Kidney (tissue), 14 donors: ENCODE results near the gene UBAP2. TPM values are rescaled to one million over a fixed set of nuclear protein-coding genes. Genes with fewer than 3 reads are reported as not detected.

Experiments
- DNase-seq, 5 donors: peaks; one replicate each; pipeline ENCODE4 v3.0.0-alpha.2; 2013 to 2020
- FAIRE-seq: peaks from 2 replicates; lab custom pipeline; 2012; peaks lifted over from hg19 to GRCh38; lab: Jason Lieb, UNC
- H3K27ac ChIP-seq, 2 donors: one replicate each; pipeline ENCODE4 v1.7.0; 2013; ENCODE audit warnings: low read depth in 2 of 2, low read length in 2 of 2, inconsistent platforms in 1 of 2
- H3K27me3 ChIP-seq: one replicate; pipeline ENCODE4 v1.7.1; 2013; ENCODE audit warnings: low read length, inconsistent platforms; ENCODE audit not compliant: control insufficient read depth, insufficient read depth
- H3K36me3 ChIP-seq, 3 donors: one replicate each; pipeline versions ENCODE4 v1.7.0 to v1.7.1; 2013; ENCODE audit warnings: low read length in 3 of 3, control low read depth in 1 of 3, inconsistent platforms in 1 of 3; ENCODE audit not compliant: insufficient read depth in 3 of 3, control insufficient read depth in 2 of 3
- H3K4me1 ChIP-seq, 3 donors: one replicate each; pipeline versions ENCODE4 v1.7.0 to v1.7.1; 2013; ENCODE audit warnings: low read length in 3 of 3, inconsistent platforms in 1 of 3, low read depth in 1 of 3; ENCODE audit not compliant: control insufficient read depth in 2 of 3, insufficient read depth in 2 of 3
- H3K4me3 ChIP-seq, 3 donors: one replicate each; pipeline versions ENCODE4 v1.7.0 to v1.8.1; 2013; ENCODE audit warnings: low read length in 3 of 3, control low read depth in 1 of 3, inconsistent platforms in 1 of 3
- H3K9ac ChIP-seq, 3 donors: one replicate each; pipeline versions ENCODE4 v1.7.0 to v1.7.1; 2013; ENCODE audit warnings: low read length in 3 of 3, control low read depth in 1 of 3, inconsistent platforms in 1 of 3
- H3K9me3 ChIP-seq, 3 donors: one replicate each; pipeline versions ENCODE4 v1.7.0 to v1.7.1; 2013; ENCODE audit warnings: low read length in 3 of 3, control low read depth in 1 of 3, inconsistent platforms in 1 of 3; ENCODE audit not compliant: control insufficient read depth in 2 of 3, insufficient read depth in 1 of 3
- CTCF ChIP-seq: IDR thresholded peaks from 3 replicates; pipeline ENCODE4 v1.5.1; 2012; ENCODE audit warnings: mild to moderate bottlenecking, moderate library complexity, borderline replicate concordance; ENCODE audit not compliant: insufficient read depth; ENCODE audit errors: extremely low read depth
- intact Hi-C: fragments of 100-400 bp; cut with DNase I; formaldehyde crosslinking; loops from one replicate; pipeline ENCODE4 v1.11.1; 2022
- polyA plus RNA-seq: library from polyadenylated mRNA; stranded (reverse); fragments of 350-450 nt; fragmentation: Illumina TruSeq; extraction: RNeasy Lipid Tissue Mini Kit (QIAGEN cat#74804); gene quantifications from one replicate; pipeline ENCODE4 v1.2.3, GENCODE V29; 2014; ENCODE audit warnings: low read depth, low replicate concordance; ENCODE audit not compliant: insufficient read depth
- total RNA-seq: library from RNA; stranded (reverse); fragmentation: NEBNext Ultra II Directional; extraction: Animal tissue kit (Norgen Biotek cat#: 25700); gene quantifications from one replicate; pipeline ENCODE4 v1.2.1, GENCODE V29; 2021
- donor health status: control.
- donor health status: control.
- donor health status: control.
- donor health status: control.
- donor health status: control.
- donor health status: DM: yes; HTN: yes; CAD: no.
- donor health status: Normal renal cell carcinoma (clear cell type).

UBAP2 gene
- total and polyA plus RNA-seq, 2 donors from 2014 or later: 11.0 to 33.1 TPM

- Histone ChIP-seq H3K9me3 (no peaks in the 10 kb centered on the region), H3K4me1 (no peaks in the 10 kb centered on the region), H3K4me3 (no peak overlapping the region), H3K36me3 (peaks cover 0 to 8% (median 4%) of the 10 kb centered on the region in 3 donors), H3K9ac (no peak overlapping the region), H3K27ac (no peak overlapping the region), H3K27me3 (no peaks in the 10 kb centered on the region)
- no peak for TF ChIP-seq CTCF
- intact Hi-C loops: no loop called here
- FAIRE-seq (peak; percentile 99), DNase-seq (no peak)
Measured at GRCh38 chr9:33995449-33995848, 53.2 kb downstream of the UBAP2 start.

- no peak overlapping the region for H3K27ac ChIP-seq
- peaks cover 0 to 8% (median 4%) of the 10 kb centered on the region in 3 donors for H3K36me3 ChIP-seq
Measured at GRCh38 chr9:33993104-33993503, 55.6 kb downstream of the UBAP2 start.

GRCh38 chr9:33992632-33993031, 56.1 kb downstream of the UBAP2 start:
- no peaks in the 10 kb centered on the region for H3K27me3 ChIP-seq
- TF ChIP-seq CTCF: no peak
- H3K9ac ChIP-seq: no peak overlapping the region
- no peak overlapping the region for H3K4me3 ChIP-seq
- DNase-seq: no peak
- H3K27ac ChIP-seq: no peak overlapping the region
- H3K4me1 ChIP-seq: no peaks in the 10 kb centered on the region
- H3K9me3 ChIP-seq: no peaks in the 10 kb centered on the region
- intact Hi-C loops: no loop called here
- FAIRE-seq: no peak
- H3K36me3 ChIP-seq: peaks cover 0 to 8% (median 4%) of the 10 kb centered on the region in 3 donors

More at GRCh38 chr9:33993104-33993503, 55.6 kb downstream of the UBAP2 start:
- Histone ChIP-seq H3K9ac (no peak overlapping the region), H3K27me3 (no peaks in the 10 kb centered on the region), H3K4me1 (no peaks in the 10 kb centered on the region), H3K4me3 (no peak overlapping the region), H3K9me3 (no peaks in the 10 kb centered on the region)
- intact Hi-C loops: no loop called here
- FAIRE-seq (no peak), DNase-seq (no peak)
- TF ChIP-seq CTCF: no peak
